ENCODE data around the gene ZBTB4. TPM values are rescaled to one million over a fixed set of nuclear protein-coding genes. Genes with fewer than 3 reads are reported as not detected.
A peak's percentile ranks its signal among the peaks of the same experiment; 100 is the strongest.

Gene ZBTB4
- total and polyA plus RNA-seq, 2 experiments from 2014 or later: 3.6 to 11.2 TPM

DNA sequence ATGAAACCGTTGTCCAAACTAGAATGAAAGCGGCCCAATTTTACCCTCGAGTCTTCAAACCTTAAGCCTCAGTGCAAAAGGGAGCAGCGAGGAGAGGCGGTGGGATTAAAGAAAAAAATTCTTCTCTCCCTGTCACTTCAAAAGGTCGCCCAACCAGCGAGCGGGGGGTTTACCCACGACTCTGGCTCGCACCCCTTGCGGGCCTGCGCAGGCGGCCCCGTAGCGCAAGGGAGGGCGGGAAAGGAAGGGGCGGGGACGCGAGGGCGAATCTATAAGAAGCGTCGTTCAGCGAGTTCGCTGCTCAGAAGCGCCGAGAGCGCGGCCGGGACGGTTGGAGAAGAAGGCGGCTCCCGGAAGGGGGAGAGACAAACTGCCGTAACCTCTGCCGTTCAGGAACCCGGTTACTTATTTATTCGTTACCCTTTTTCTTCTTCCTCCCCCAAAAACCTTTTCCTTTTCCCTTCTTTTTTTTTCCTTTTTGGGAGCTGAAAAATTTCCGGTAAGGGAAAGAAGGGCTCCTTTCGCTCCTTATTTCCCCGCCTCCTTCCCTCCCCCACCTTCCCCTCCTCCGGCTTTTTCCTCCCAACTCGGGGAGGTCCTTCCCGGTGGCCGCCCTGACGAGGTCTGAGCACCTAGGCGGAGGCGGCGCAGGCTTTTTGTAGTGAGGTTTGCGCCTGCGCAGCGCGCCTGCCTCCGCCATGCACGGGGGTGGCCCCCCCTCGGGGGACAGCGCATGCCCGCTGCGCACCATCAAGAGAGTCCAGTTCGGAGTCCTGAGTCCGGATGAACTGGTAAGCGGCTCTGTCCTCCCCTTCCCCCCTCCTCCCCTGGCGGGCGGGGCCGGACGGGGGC, 4.9 kb upstream of the ZBTB4 start, which contains the start of gene POLR2A (continued):
- TF ChIP-seq, protein P1, sequence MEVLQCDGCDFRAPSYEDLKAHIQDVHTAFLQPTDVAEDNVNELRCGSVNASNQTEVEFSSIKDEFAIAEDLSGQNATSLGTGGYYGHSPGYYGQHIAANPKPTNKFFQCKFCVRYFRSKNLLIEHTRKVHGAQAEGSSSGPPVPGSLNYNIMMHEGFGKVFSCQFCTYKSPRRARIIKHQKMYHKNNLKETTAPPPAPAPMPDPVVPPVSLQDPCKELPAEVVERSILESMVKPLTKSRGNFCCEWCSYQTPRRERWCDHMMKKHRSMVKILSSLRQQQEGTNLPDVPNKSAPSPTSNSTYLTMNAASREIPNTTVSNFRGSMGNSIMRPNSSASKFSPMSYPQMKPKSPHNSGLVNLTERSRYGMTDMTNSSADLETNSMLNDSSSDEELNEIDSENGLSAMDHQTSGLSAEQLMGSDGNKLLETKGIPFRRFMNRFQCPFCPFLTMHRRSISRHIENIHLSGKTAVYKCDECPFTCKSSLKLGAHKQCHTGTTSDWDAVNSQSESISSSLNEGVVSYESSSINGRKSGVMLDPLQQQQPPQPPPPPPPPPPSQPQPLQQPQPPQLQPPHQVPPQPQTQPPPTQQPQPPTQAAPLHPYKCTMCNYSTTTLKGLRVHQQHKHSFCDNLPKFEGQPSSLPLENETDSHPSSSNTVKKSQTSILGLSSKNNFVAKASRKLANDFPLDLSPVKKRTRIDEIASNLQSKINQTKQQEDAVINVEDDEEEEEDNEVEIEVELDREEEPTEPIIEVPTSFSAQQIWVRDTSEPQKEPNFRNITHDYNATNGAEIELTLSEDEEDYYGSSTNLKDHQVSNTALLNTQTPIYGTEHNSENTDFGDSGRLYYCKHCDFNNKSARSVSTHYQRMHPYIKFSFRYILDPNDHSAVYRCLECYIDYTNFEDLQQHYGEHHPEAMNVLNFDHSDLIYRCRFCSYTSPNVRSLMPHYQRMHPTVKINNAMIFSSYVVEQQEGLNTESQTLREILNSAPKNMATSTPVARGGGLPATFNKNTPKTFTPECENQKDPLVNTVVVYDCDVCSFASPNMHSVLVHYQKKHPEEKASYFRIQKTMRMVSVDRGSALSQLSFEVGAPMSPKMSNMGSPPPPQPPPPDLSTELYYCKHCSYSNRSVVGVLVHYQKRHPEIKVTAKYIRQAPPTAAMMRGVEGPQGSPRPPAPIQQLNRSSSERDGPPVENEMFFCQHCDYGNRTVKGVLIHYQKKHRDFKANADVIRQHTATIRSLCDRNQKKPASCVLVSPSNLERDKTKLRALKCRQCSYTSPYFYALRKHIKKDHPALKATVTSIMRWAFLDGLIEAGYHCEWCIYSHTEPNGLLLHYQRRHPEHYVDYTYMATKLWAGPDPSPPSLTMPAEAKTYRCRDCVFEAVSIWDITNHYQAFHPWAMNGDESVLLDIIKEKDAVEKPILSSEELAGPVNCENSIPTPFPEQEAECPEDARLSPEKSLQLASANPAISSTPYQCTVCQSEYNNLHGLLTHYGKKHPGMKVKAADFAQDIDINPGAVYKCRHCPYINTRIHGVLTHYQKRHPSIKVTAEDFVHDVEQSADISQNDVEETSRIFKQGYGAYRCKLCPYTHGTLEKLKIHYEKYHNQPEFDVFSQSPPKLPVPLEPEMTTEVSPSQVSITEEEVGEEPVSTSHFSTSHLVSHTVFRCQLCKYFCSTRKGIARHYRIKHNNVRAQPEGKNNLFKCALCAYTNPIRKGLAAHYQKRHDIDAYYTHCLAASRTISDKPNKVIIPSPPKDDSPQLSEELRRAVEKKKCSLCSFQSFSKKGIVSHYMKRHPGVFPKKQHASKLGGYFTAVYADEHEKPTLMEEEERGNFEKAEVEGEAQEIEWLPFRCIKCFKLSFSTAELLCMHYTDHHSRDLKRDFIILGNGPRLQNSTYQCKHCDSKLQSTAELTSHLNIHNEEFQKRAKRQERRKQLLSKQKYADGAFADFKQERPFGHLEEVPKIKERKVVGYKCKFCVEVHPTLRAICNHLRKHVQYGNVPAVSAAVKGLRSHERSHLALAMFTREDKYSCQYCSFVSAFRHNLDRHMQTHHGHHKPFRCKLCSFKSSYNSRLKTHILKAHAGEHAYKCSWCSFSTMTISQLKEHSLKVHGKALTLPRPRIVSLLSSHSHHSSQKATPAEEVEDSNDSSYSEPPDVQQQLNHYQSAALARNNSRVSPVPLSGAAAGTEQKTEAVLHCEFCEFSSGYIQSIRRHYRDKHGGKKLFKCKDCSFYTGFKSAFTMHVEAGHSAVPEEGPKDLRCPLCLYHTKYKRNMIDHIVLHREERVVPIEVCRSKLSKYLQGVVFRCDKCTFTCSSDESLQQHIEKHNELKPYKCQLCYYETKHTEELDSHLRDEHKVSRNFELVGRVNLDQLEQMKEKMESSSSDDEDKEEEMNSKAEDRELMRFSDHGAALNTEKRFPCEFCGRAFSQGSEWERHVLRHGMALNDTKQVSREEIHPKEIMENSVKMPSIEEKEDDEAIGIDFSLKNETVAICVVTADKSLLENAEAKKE (CRISPR knock-in tag; IDR thresholded peaks at IDR 0.05): no peak
- TF ChIP-seq NANOG (IDR thresholded peaks at IDR 0.05; ENCODE audit: borderline replicate concordance): no peak
- TF ChIP-seq, protein P2, sequence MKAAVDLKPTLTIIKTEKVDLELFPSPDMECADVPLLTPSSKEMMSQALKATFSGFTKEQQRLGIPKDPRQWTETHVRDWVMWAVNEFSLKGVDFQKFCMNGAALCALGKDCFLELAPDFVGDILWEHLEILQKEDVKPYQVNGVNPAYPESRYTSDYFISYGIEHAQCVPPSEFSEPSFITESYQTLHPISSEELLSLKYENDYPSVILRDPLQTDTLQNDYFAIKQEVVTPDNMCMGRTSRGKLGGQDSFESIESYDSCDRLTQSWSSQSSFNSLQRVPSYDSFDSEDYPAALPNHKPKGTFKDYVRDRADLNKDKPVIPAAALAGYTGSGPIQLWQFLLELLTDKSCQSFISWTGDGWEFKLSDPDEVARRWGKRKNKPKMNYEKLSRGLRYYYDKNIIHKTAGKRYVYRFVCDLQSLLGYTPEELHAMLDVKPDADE (IDR thresholded peaks at IDR 0.05): peak; percentile 51; the same call in 1 of the 2 replicates
- no peak for TF ChIP-seq JUNB (IDR thresholded peaks at IDR 0.05; ENCODE audit: unreplicated experiment)
- peak; percentile 96 for TF ChIP-seq ZNF114 (CRISPR knock-in tag; IDR thresholded peaks at IDR 0.05)
- peak; percentile 71 for TF ChIP-seq CREB1 (CRISPR knock-in tag; IDR thresholded peaks at IDR 0.05; ENCODE audit: low read depth)
